GM12874 (cell line): ENCODE measurements around the gene UNC5B.

Experiments used
- TF ChIP-seq, protein P1 (sequence below): IDR thresholded peaks from 2 replicates; pipeline ENCODE4 v1.5.1; 2011; ENCODE audit warnings: low read depth, mild to moderate bottlenecking, control low read depth, low read length, moderate library complexity; ENCODE audit not compliant: insufficient read depth

UNC5B gene

DNA sequence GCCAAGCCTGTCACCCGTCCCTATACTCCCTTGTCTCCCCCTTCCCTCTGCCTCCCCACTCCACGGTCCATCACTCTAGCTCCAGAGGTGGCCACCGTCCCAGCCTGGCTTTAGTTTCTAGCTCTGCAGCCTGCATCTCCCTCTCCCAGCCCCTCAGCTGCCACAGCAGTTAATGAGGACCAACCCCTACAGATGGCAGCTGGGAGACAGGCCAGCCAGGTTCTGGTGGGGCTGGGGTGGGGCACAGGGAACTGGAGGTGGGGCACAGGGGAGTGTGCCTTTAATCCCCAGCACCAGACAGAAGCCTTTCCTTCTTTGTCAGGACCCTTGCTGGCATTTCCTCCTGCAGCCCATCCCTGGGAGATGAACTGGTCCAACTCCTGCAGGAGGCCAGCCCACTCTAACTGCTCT, 21.1 kb downstream of the UNC5B start:
- TF ChIP-seq, protein P1, sequence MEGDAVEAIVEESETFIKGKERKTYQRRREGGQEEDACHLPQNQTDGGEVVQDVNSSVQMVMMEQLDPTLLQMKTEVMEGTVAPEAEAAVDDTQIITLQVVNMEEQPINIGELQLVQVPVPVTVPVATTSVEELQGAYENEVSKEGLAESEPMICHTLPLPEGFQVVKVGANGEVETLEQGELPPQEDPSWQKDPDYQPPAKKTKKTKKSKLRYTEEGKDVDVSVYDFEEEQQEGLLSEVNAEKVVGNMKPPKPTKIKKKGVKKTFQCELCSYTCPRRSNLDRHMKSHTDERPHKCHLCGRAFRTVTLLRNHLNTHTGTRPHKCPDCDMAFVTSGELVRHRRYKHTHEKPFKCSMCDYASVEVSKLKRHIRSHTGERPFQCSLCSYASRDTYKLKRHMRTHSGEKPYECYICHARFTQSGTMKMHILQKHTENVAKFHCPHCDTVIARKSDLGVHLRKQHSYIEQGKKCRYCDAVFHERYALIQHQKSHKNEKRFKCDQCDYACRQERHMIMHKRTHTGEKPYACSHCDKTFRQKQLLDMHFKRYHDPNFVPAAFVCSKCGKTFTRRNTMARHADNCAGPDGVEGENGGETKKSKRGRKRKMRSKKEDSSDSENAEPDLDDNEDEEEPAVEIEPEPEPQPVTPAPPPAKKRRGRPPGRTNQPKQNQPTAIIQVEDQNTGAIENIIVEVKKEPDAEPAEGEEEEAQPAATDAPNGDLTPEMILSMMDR: no peak

DNA sequence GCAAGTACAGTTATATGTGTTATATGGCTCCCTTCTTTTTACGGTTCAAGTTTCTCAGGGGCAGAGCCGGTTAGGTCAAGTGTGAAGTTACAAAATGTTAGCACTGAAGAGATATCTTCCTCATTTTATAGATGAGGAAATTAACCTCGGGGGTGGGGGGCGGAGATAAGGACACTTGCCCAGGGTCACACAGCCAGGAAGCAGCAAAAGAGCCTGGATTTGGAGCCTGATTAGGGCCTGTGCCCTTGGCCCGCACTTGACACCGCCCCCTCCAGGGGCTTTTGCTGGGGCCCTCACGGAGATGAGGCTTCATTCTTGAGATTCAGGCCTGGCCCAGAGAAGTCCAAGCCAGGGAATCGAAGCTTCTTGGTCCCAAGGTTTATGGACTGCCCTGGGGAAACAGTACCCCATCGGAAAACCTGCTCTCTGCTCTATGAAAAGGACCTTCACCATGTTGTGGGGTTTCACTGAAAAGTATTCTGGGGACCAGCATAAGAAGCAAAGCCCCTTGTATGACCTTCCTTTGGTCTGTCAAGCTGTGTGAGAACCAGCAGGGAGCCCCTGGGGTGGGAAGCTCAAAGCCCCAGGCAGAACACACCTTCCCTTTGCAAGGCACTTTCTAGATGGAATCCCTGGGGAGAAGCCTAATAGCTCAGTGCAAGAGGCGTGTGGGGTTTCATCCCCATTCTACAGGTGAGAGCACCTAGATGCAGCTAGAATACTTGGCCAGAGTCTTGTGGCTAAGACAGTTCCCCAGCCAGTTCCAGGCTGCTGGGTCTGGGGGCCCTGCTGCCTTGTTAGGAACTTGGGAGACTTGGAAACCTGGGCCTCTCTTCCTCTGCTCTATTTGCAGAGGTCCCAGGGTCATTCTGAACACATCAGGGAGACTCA, 21.9 kb downstream of the UNC5B start:
- TF ChIP-seq, protein P1: no peak

DNA sequence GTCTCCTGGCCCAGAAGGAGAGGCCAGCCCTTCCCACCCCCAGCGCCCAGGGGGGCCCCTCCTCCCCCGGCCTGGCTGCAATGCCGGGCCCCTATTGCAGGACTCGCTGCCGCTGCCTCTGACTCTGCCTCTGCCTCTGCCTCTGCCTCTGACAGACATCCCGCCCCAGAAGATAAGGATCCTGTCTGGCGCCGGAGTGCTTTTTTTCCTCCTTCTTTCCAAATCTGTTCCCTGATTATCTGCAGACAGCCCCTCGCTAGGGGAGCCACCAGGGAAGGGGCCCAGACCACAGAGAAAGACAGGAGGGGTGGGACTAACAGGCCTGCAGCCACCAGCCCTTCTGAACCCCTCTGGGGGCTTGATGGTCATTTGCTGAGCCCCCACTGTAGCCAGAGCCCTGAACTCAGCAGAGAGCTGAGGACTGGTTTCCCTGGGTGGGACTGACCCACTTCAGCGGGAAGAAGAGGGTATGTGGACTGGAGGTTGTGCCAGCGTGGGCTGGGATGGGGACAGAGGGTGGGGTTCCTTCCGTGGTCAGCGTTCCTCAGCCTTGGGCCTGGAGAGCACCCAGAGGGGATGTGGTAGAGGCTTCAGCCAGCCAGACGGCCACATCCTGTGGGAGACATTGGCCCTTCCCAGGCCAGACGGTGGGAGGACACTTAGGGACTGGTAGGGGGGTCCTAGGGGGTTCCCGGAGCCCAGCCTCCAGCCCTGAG, 22.8 kb downstream of the UNC5B start:
- TF ChIP-seq, protein P1: no peak

DNA sequence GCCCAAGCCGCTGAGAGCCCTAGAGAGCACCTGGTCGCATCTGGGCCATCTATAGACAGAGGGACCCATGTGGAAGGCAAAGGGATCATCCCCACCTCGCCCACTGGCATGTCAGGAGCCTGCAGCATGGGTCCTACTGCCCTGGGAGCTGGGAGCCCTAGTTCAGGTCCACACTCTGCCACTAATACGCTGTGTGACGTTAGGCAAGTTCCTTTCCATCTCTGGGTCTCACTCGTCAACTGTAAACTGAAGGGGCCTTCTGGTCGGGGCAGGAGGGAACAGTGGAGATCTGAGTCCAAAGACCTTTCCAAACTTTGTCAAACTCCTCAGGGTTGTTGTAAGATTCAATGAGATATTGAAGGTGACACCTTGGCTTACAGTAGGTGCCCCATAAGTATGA, 23.4 kb downstream of the UNC5B start:
- TF ChIP-seq, protein P1: no peak

DNA sequence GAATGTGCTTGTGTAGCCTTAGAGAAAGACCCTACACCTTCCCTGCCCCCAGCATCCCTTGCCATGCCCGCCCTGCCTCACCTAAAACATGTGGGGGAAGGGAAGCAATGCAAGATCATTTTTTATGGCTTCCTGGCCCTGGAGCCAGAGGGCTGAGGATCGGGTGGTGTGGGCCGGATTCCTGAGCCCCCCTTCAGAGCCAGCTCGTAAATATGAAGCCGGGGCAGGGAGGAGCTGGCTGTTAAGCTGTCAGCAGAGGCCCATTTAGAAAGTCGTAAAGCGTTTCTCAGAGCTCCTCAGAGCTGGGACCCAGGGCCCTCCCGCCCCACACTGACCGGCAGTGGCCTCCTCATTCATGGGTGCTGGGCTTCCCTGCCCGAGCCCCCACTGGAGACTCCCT, 23.9 kb downstream of the UNC5B start:
- TF ChIP-seq, protein P1: no peak

DNA sequence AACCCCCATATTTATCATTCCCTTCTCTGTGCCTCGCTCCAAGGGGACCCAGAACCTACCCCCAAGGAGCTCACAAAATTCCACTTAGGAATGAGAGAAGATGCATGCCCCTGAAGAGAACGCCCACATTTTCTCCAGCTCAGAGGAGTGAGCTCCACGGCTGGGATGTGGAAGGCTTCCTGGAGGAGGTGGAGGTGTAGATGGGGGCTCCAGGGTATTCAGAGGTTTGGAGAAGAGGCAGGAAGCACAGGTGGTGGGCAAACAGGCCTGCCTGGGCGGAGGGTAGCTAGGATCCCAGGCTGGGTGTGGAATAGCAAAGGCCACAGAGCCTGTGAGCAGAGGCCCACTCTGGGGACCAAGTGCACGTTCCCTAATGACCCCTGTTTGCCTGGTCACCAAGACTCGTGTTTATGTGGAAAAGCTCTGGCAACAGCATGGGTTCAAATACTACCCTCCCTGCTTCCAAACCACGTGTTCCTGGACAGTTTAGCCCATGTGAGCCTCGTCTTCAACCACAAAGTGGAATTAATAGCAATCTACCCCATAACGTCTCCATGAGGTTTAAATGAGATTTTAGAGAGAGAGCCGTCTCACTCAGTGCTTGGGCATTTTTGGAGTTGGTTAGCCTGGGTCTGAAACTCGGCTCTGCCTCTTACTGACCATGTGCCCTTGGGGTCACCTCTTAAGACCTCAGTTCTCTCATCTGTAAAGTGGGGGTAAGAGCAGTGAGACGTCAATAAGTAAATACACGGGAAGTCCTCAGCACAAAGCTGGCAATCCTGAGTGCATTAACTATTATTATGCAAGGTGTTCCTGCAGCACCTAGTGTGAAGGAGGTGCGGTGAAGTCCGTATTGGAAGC, 24.7 kb downstream of the UNC5B start:
- TF ChIP-seq, protein P1: no peak
